ENCODE data around the gene MEDAG.
"Not testable (repeated sequence)": the region's sequence is repeated elsewhere in the genome, so short reads cannot be mapped to it uniquely, and the experiment has no call there.

MEDAG gene

GRCh38 chr13:30910676-30911075 lies 4.6 kb downstream of the MEDAG start:
- DNase-seq = no peak

GRCh38 chr13:30915691-30916541 lies 9.8 kb downstream of the MEDAG start:
- DNase-seq = no peak

GRCh38 chr13:30916991-30917390 lies 10.9 kb downstream of the MEDAG start:
- no peak for DNase-seq

- no peak for DNase-seq
Measured at GRCh38 chr13:30918662-30919405, 12.8 kb downstream of the MEDAG start.

- DNase-seq = no peak
Measured at GRCh38 chr13:30920162-30920909, 14.3 kb downstream of the MEDAG start.

- DNase-seq = no peak
Measured at GRCh38 chr13:30923418-30923817, 17.3 kb downstream of the MEDAG start.

GRCh38 chr13:30924721-30925120 lies 18.6 kb downstream of the MEDAG start:
- DNase-seq = no peak

- no peak for DNase-seq
Measured at GRCh38 chr13:30925429-30925828, 19.4 kb downstream of the MEDAG start.

GRCh38 chr13:30926781-30927180 lies 20.7 kb downstream of the MEDAG start:
- no peak for DNase-seq

- DNase-seq = not testable (repeated sequence)
Measured at GRCh38 chr13:30927188-30927587, 21.1 kb downstream of the MEDAG start.

GRCh38 chr13:30927595-30927994 lies 21.5 kb downstream of the MEDAG start:
- DNase-seq = no peak

- no peak for DNase-seq
Measured at GRCh38 chr13:30928978-30929377, 22.9 kb downstream of the MEDAG start.

- no peak for DNase-seq
Measured at GRCh38 chr13:30932481-30933353, 26.6 kb downstream of the MEDAG start, which contains the start of gene TEX26. Gene TEX26, plus strand, starts transcription at chr13:30932656. Its CDS starts 60 bp downstream, at chr13:30932716.

- no peak for DNase-seq
Measured at GRCh38 chr13:30933354-30933670, 27.2 kb downstream of the MEDAG start.

GRCh38 chr13:30934381-30934780 lies 28.3 kb downstream of the MEDAG start:
- no peak for DNase-seq

- DNase-seq = no peak
Measured at GRCh38 chr13:30934803-30935202, 28.7 kb downstream of the MEDAG start.

GRCh38 chr13:30936971-30937370 lies 30.9 kb downstream of the MEDAG start:
- DNase-seq = no peak

- DNase-seq = no peak
Measured at GRCh38 chr13:30943881-30944280, 37.8 kb downstream of the MEDAG start.

GRCh38 chr13:30957258-30957943 lies 51.3 kb downstream of the MEDAG start:
- no peak for DNase-seq

- no peak for DNase-seq
Measured at GRCh38 chr13:30959678-30960077, 53.6 kb downstream of the MEDAG start.

- no peak for DNase-seq
Measured at GRCh38 chr13:30963791-30964190, 57.7 kb downstream of the MEDAG start.

- no peak for DNase-seq
Measured at GRCh38 chr13:30965380-30965779, 59.3 kb downstream of the MEDAG start.
